Left colon (tissue), 2 donors: ENCODE data around the gene ZNF485. TPM values are rescaled to one million over a fixed set of nuclear protein-coding genes. Genes with fewer than 3 reads are reported as not detected.
"Not testable (repeated sequence)": the region's sequence is repeated elsewhere in the genome, so short reads cannot be mapped to it uniquely, and the experiment has no call there.

Source experiments
- ATAC-seq: fragments of 200-7000 bp; cut with Tn5 transposase; one replicate; pipeline ENCODE4 v1.9.1; 2020; ENCODE audit warnings: mild to moderate bottlenecking, moderate library complexity
- DNase-seq, 2 donors: peaks; one replicate each; pipeline ENCODE4 v3.0.0-alpha.2; 2020
- intact Hi-C, 2 donors: fragments of 100-400 bp; cut with DNase I in 1 of 2; cut with micrococcal nuclease in 1 of 2; formaldehyde crosslinking; loops; one replicate each; pipeline versions ENCODE4 v1.11.2 to v1.14.0; 2022; cut with DNase I, micrococcal nuclease
- long read RNA-seq: library from polyadenylated mRNA; unstranded; transcript quantifications from one replicate; pipeline ENCODE4 v2.0.0, GENCODE V29; 2021
- total RNA-seq, 2 donors: library from RNA; stranded (reverse); fragmentation: NEBNext Ultra II Directional; extraction: Animal tissue kit (Norgen Biotek cat#: 25700); gene quantifications; one replicate each; pipeline ENCODE4 v1.2.1, GENCODE V29; 2021
- donor health status: DM: no; HTN: no; CAD: no.
- donor health status: DM: yes; HTN: yes; CAD: no.

Gene ZNF485
- 1 to 10 TPM; 3.4 TPM for total RNA-seq
- long read RNA-seq, partial matches to known transcripts, result 0 of 4 reads
- long read RNA-seq, other reads (novel, unspliced or antisense), result 1 of 4 reads

- ATAC-seq (peak; percentile 96), DNase-seq (peak; percentile 57 to 76)
- intact Hi-C loops, result no loop called here
Measured at GRCh38 chr10:43606323-43607198, at the start of gene ZNF485. TSS of gene ZNF485 (plus strand) at chr10:43606438. CDS start at chr10:43607051, 613 bp downstream.

GRCh38 chr10:43557214-43557613 is 49.0 kb upstream of the ZNF485 start:
- ATAC-seq, result no peak
- DNase-seq, result no peak
- intact Hi-C loops, result no loop called here

GRCh38 chr10:43569681-43570080 is 36.6 kb upstream of the ZNF485 start:
- ATAC-seq, result no peak
- DNase-seq, result no peak
- intact Hi-C loops, result no loop called here

GRCh38 chr10:43570971-43571370 is 35.3 kb upstream of the ZNF485 start:
- intact Hi-C loops, result no loop called here
- DNase-seq (no peak), ATAC-seq (no peak)

- intact Hi-C loops, result no loop called here
- ATAC-seq (no peak), DNase-seq (no peak)
Measured at GRCh38 chr10:43573250-43574000, 32.8 kb upstream of the ZNF485 start.

- ATAC-seq, result peak; percentile 98
- intact Hi-C loops, result no loop called here
Measured at GRCh38 chr10:43574001-43574892, 32.0 kb upstream of the ZNF485 start, which contains the start of gene ZNF239. TSS of gene ZNF239 (minus strand) at chr10:43574616. CDS start at chr10:43558079, 16,537 bp downstream.

GRCh38 chr10:43574906-43575305 is 31.3 kb upstream of the ZNF485 start:
- intact Hi-C loops, result no loop called here
- no peak for DNase-seq
- ATAC-seq, result no peak

More at GRCh38 chr10:43574001-43574892, 32.0 kb upstream of the ZNF485 start, which contains the start of gene ZNF239:
- peak; percentile 85 to 91 for DNase-seq

- intact Hi-C loops, result no loop called here
- ATAC-seq (no peak), DNase-seq (no peak)
Measured at GRCh38 chr10:43576062-43576461, 30.2 kb upstream of the ZNF485 start.

GRCh38 chr10:43576580-43576979 is 29.7 kb upstream of the ZNF485 start:
- no peak for DNase-seq
- intact Hi-C loops, result no loop called here
- ATAC-seq, result no peak

- no peak for DNase-seq
- intact Hi-C loops, result no loop called here
Measured at GRCh38 chr10:43584051-43584450, 22.2 kb upstream of the ZNF485 start.

GRCh38 chr10:43585046-43585445 is 21.2 kb upstream of the ZNF485 start:
- intact Hi-C loops, result no loop called here
- ATAC-seq, result no peak
- no peak for DNase-seq

More at GRCh38 chr10:43584051-43584450, 22.2 kb upstream of the ZNF485 start:
- ATAC-seq, result no peak

GRCh38 chr10:43585981-43586729 is 20.1 kb upstream of the ZNF485 start:
- DNase-seq, result peak in 1 of 2 donors; percentile 30
- ATAC-seq, result peak; percentile 39

GRCh38 chr10:43586730-43587115 is 19.5 kb upstream of the ZNF485 start:
- intact Hi-C loops, DNase-seq: not testable (repeated sequence)
- peak; percentile 61 for ATAC-seq

More at GRCh38 chr10:43585981-43586729, 20.1 kb upstream of the ZNF485 start:
- intact Hi-C loops, result no loop called here

GRCh38 chr10:43591303-43591904 is 14.8 kb upstream of the ZNF485 start:
- ATAC-seq (no peak), DNase-seq (no peak)
- intact Hi-C loops, result no loop called here

- ATAC-seq (peak; percentile 55), DNase-seq (no peak)
Measured at GRCh38 chr10:43594944-43595589, 11.2 kb upstream of the ZNF485 start.

GRCh38 chr10:43595739-43596298 is 10.4 kb upstream of the ZNF485 start:
- intact Hi-C loops, result no loop called here
- ATAC-seq (no peak), DNase-seq (no peak)

More at GRCh38 chr10:43594944-43595589, 11.2 kb upstream of the ZNF485 start:
- intact Hi-C loops, result no loop called here

- intact Hi-C loops, result no loop called here
- DNase-seq (no peak), ATAC-seq (no peak)
Measured at GRCh38 chr10:43596546-43596945, 9.7 kb upstream of the ZNF485 start.
